ENCODE data around the gene LHB.
"Not testable (repeated sequence)": the region's sequence is repeated elsewhere in the genome, so short reads cannot be mapped to it uniquely, and the experiment has no call there.

LHB gene

DNA sequence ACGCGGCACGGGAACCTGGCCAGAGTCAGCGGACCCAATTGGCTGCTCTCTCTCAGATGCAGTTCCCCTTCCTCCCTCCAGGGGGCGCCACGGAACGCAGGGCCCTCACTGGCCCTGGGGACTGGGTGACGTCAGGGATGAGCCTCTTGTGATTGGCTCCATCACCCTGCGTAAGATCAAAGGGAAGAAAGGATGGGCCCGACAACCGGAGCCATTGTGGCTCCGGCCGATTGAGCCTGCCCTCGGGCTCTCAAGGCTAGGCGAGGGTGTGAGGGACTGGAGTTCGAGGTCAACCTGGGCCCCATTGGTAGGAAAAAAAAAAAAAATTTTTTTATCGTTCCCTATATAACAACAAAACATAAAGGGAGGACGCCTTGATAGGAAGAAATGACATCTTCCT lies 19.9 kb upstream of the LHB start, which contains the start of gene CGB1:
TSS of gene CGB1 (minus strand) at position 81 of the 400 bp plus-strand sequence. CDS start 184 bp downstream, outside the sequence.
- DNase-seq = not testable (repeated sequence)

DNA sequence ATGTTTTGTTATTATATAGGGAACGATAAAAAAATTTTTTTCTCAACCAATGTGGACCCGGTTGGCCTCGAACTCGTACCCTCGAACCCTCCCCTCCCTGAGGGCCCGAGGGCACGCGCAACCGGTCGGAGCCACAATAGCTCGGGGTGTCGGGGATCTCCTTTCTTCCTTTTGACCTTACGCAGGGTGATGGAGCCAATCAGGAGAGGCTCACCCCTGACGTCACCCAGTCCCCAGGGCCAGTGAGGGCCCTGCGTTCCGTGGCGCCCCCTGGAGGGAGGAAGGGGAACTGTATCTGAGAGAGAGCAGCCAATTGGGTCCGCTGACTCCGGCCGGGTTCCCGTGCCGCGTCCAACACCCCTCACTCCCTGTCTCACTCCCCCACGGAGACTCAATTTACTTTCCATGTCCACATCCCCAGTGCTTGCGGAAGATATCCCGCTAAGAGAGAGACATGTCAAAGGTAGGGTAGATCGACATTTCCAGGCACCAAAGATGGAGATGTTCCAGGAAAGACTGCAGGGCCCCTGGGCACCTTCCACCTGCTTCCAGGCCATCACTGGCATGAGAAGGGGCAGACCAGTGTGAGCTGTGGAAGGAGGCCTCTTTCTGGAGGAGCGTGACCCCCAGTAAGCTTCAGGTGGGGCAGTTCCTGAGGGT lies 14.9 kb upstream of the LHB start, which contains the start of gene CGB2:
TSS of gene CGB2 (plus strand) at position 249 of the 660 bp plus-strand sequence. CDS start at position 455, 206 bp downstream.
- not testable (repeated sequence) for DNase-seq

DNA sequence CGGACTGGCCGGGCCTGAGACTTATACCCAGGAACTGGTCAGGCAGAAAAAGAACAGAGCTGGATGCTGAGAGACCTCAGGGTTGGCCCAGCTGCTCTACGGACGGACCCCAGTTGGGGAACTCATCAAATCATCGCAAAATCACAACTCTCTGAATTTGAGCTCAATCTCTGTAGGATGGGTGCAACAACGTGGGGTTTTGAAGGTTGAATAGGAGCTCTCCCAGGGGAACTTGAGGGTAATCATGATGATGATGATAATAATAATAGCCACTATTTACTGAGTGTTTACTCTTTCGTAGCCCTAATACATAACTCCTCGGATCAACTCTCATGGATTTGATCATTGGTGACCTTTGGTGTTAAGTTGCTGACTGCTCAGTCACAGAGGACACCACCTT lies 13.4 kb upstream of the LHB start:
- not testable (repeated sequence) for DNase-seq

DNA sequence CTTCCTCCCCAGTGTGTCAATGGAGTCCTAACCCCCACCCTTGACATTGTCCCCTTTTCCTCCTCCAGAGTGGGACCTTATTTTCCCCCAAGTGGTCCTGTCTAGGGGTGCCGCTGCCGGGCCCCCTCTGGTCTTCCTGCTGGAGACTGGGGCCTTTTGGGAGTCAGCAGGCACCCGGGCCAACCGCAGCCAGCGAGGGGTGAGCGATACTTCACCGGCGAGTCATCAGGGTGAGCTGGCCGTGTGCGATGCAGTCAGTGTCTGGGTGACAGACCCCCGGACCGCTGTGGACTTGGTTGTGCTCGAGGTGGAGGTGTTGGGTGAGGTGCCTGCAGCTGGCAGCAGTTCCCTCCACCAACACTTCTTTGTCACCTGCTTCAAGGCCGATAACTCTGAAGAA lies 12.9 kb upstream of the LHB start:
- not testable (repeated sequence) for DNase-seq

DNA sequence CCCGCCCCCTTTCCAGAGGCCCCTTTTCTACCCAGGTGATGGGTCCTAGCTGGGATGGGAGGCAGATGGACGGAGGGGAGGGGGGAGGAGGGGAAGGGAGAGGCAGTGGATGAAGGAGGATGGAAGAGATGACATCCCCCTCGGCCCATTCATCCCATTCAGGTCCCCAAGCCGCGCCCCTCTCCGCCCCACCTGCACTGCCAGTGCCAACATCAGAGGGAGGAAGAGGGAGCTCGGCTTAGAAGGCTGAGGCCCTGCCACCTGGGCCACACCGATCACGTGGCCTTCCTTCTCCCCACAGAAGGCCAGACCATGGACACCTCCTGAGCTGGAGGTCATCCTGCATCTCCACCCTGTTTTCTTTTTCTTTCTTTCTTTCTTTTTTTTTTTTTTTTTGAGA lies 11.8 kb upstream of the LHB start:
- not testable (repeated sequence) for DNase-seq

DNA sequence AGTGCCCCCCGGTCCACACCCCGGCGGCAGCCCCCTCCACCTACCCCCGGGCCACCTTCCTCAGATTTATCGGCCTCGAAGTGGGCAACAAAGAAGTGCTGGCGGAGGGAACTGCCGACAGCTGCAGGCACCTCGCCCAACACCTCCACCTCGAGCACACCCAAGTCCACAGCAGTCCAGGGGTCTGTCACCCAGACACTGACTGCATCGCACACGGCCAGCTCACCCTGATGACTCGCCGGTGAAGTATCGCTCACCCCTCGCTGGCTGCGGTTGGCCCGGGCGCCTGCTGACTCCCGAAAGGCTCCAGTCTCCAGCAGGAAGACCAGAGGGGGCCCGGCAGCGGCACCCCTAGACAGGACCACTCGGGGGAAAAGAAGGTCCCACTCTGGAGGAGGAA lies 8.7 kb upstream of the LHB start:
- not testable (repeated sequence) for DNase-seq

DNA sequence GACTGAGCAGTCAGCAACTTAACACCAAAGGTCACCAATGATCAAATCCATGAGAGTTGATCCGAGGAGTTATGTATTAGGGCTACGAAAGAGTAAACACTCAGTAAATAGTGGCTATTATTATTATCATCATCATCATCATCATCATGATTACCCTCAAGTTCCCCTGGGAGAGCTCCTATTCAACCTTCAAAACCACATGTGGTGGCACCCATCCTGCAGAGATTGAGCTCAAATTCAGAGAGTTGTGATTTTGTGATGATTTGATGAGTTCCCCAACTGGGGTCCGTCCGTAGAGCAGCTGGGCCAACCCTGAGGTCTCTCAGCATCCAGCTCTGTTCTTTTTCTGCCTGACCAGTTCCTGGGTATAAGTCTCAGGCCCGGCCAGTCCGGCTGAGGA lies 8.2 kb upstream of the LHB start:
- not testable (repeated sequence) for DNase-seq

DNA sequence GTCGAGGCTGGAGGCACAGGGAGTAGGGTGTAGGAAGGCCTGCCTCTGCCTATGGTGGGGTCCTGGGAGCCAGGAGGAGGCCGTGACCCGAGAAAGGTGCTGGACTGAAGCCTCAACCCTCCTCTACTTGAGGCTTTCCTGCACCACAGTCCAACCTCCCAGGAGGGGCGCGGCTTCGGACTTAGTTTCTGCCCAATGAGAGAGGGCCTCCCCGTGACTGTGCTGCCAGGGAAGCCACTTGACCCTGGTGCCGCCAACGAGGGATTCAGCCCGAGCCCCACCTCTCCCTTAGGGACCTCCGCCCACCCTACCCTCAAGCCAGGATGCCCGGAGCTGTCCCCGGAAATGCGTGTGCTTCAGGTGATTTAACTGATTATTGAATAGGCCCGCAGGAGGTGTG lies 7.3 kb upstream of the LHB start, which contains the start of gene CGB3:
TSS of gene CGB3 (minus strand) at position 101 of the 400 bp plus-strand sequence. CDS start 362 bp downstream, outside the sequence.
- DNase-seq = not testable (repeated sequence)

DNA sequence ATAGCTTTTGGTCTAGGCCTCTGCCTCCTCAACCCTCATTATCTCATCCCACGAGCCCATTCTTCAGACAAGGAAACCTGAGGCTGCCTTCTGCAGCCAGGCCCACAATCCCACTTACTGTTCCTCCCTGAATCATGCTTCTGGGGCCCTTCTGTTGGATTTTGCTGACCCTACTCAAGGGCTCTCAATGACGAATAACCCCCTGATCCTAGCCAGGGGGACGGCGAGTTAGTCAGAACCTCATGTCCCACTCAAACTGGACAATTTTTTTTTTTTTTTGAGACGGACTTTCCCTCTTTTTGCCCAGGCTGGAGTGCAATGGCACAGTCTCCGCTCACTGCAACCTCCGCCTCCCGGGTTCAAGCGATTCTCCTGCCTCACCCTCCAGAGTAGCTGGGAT lies 5.2 kb upstream of the LHB start:
- no peak for DNase-seq

DNA sequence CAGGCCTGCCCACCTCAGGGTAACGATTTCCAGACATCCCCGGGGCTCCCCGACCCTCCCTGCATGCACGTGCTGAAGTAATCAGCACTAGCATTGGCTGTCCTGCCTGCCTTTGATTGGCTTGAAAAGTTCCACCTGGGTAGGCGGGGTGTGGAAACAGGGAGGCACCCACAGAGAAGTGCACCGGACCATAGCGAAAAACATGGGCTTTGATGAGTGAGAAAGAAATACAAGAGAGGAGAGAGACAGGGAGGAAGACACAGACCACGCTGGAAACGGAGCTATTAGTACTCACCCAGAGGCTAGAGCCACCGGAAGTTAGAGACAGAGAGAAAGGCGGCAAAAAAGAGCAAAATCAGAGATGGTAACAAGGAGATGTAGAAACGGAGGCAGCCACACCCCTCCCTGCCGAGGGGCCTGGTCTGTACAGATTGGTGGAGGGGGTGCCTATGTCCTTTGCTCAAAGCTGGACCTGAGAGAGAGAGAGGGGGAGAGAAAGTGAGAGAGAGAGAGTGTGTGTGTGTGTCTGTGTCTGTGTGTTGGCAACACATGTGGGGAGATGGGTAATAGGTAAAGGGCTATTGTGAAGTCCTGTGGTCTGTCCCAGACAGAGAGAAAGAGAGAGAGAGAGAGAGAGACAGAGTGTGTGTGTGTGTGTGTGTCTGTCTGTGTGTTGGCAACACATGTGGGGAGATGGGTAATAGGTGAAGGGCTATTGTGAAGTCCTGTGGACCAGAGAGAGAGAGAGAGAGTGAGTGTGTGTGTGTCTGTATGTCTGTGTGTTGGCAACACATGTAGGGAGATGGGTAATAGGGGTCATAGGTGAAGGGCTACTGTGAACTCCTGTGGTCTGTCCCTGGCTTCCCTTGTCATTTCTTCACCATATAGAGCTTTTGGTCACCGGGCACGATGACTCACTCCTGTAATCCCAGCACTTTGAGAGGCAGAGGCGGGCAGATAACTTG lies 4.3 kb upstream of the LHB start:
- DNase-seq = no peak

DNA sequence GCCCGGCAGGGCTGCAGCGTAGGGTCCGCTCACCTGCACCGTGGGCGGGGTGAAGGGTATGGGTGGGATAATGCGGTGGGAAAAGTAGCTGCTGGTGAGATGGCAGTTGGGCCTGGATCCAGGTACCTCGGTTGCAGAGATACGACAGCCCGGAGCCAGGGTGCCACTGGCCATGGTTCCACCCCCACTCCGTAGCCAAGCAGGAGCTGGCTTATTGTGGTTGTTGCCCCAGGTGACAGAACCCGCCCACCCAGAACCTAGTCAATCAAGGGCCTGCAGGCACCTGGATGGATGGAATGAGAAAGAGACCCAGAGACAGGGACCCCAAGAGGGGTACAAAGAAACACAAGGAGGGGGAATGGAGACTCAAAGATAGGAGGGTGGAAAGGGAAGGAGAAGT lies 3.5 kb upstream of the LHB start:
- DNase-seq = no peak

DNA sequence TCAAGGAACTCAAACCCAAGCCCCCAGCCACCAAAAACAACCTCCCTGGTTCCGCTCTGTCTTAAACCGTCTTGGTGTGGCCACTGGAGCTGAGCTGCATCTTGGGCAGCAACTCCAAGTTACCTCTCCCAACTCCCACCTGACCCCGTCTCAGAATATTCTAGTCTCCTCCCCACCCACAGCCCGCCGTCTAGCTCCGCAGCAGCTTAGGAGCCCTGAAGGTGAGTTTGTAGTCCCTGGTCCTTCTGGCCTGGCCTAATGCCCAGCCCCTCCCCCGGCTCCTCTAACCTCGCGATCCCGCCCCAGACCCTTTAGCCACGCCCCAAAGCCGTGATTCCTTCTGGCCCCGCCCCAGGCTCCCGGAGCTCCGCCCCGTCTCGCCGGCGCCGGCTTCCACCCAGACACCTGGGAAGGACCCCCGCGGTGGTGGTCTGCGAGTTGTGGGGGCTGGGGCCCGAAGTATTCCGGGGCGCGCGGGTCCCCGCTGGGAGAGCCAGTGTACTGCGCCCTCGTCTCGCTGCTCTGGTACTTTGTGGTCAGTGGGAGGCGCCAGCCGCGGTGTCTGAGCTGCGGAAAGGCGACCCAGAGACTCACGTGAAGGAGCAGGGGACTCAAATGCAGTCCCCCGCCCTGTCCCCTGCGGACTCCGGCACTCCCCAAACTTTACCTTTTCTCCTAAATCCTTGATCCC lies 2.5 kb upstream of the LHB start:
- DNase-seq = no peak

DNA sequence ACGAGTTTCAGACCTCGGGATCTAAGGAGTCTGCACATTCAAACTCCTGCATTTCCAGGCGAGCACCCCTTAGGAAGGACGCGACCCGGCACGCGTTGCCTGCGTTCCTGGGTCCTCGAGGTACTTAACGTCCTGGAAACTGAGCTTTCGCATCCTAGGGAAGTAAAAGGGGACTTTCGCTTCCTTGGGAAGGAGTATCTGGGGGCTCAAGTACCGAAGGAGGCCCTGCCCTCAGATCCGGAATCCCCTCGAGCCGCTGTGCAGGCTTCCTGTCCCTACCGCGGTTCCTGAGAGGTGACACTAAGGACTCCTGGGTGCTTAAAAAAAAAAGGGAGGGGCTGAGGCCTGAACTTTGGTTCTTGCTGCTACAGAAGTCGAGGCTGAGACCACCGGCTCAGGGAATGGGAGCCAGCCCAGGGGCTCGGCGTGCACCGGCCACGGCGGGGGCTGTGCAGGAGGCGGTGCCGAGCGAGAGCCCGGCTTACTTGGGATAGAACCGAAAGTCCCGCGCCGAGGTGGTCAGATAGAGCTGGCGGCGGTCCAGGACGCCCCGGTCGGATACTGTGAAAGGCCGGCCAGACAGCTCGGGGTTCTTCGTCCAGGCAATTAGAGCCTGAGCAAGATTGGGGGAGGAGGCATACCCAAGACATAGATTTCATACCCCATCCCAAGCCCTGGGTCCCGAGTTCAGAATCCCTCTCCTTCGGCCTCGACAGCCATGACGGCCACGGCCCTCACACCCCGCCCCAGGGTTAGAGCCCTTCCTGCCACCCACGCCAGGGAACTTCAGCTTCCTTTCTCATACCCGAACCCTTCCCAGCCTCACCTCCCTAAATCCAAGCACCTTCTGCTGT lies 1.7 kb upstream of the LHB start:
- DNase-seq = not testable (repeated sequence)

DNA sequence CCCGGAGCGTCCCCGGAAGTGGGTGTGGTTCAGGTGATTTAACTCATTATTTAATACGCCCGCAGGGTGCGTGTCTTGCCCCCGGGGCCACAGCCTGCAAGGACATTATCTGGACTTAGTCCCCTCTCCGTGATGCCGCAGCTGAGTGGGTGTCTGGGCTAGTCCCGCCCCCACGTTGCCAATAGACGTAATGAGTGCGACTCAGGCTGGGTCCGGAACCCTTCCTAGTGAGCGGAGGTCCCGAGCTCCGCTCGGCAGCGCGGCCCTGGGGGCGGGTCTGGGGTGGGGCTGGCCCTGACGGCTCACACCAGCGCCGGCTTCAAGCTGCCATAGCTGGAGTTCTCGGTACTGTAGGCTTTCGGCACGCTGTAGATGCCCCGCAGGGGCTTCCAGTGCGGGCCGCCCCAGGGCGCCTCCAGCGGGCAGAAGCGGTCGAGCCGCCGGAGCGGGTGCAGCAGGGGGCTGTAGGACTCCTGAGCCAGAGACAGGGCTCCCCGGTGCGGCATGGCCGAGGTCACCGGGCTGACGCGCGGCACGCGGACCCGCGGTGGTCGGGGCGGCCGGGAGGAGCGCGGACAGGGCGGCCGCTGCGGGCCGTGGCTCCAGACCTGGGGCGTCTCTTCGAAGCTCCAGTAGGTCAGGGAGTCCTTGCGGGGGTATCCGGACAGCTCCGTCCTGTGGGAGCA lies 918 bp upstream of the LHB start:
- no peak for DNase-seq

DNA sequence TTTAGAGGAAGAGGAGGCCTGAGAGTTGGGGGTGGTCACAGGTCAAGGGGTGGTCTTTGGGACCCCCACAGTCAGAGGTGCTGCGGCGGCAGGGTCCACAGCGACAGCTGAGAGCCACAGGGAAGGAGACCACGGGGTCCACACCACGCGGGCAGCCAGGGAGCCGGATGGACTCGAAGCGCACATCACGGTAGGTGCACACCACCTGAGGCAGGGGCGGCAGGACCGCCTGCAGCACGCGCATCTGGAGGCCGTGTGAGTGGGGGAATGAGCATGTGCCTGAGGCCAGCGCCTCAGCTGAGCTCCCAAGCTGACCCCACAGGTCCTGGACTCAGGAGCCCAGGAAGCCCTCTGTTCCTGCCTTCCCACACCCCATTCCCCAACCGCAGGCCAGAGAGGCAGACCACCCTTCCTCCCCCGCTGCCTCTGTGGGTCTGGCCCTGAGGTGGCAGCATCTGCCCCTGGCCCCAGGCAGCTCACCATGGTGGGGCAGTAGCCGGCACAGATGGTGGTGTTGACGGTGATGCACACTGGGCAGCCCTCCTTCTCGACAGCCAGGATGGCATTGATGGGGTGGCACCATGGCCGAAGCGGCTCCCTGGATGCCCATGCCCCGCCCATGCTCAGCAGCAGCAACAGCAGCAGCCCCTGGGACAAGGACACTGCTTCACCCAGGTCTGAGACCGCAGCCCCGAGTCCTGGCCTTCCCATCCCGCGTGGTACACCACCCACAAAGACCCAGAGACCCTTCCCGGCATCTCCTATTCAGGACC lies 638 bp downstream of the LHB start:
- no peak for DNase-seq

DNA sequence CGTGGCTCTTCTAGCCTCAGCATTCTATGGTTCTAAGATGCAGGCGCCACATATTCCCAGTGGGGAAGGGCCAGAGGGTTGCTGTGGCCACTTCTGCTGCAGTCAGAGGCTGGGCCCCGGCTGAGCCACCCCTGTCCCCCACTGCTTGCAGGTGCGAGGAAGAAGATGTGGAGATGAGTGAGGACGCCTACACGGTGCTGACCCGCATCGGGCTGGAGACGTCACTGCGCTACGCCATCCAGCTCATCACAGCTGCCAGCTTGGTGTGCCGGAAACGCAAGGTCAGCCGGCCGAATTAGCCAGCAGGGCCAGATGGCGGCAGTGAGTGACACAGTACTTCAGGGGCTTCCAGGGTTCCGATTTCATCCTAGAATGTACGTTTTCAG lies 2.0 kb downstream of the LHB start:
- DNase-seq = no peak

DNA sequence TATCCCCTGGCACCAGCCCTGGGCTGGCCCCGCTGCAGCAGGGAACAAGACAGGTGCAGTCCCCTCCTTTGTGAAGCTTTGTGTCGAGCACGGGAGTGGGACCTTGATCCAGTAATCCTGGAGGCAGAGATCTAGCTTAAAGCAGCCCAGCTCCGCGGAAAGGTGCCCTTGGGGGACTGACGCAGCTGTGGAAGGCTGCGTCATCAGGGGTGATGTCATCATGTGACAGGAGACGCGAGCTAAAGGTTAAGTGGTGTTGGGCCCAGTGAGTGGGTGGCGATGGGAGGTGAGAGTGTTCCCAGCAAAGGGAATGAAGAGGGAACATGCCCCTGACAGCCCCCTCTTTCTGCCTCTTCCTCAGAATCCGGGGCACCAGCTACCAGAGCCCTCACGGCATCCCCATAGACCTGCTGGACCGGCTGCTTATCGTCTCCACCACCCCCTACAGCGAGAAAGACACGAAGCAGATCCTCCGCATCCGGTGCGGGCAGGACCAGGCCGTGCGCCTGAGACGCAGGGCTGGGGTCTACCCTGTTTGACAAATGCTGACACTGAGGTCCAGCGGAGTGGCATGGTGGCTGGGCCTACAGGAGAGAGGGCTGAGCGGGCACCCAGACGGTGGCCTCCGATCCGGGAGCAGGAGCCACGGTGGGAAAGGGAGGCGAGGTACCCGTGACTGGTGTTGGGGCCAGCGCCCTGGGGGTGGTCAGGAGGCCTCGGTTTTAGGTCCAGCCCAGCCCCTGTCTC lies 2.6 kb downstream of the LHB start:
- DNase-seq = no peak

DNA sequence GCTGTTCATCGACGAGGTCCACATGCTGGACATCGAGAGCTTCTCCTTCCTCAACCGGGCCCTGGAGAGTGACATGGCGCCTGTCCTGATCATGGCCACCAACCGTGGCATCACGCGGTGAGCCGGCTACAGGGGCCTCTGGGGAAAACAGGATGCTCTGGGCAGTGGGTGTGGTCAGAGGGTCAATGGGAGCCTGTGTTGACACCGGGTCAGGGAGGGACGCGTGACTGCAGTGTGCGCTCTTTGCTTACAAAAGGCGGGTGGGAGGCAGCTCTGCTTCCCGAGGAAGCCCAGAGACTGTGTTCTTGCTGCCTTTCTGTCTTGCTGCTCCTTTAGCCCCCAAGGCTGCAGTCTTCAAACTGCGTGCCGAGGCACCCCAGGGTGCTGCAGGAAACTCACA lies 5.7 kb downstream of the LHB start:
- DNase-seq = no peak

DNA sequence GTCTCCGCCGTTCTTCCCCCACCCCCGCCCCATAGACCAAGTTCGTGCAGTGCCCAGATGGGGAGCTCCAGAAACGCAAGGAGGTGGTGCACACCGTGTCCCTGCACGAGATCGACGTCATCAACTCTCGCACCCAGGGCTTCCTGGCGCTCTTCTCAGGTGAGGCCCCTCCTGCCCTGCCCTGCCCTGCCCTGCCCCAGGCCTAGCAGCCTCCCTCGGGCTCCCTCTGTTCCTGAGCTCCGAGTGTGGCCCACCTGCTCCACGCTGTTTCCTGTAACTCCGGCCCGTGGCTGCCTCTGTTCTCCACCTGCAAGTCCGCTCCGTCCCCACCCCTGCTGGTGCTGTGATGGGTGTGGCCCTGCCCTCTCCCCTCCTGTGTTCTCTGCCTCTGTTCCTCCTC lies 6.4 kb downstream of the LHB start:
- no peak for DNase-seq

DNA sequence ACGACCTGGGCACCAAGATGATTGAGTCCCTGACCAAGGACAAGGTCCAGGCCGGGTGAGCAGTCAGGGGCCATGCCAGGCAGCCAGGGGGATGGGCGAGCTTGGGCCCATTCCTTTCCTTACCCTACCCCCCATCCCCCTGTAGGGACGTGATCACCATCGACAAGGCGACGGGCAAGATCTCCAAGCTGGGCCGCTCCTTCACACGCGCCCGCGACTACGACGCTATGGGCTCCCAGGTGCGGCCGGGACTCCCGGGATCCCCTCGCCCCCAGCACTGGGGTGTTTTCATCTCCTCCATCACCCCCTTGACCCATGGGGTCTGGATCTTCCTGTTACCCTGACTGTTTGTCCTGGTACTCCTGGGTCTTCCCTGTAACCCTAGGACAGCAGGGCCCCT lies 7.1 kb downstream of the LHB start:
- DNase-seq = no peak

Measured in NCI-H1092 treated with DMSO at 0.1 percent for 48 hours (cell line).